Stomach (tissue), 9 donors: ENCODE measurements around the gene NEMP1. TPM values are rescaled to one million over a fixed set of nuclear protein-coding genes. Genes with fewer than 3 reads are reported as not detected.

ENCODE experiments used
- DNase-seq, 2 donors: peaks; one replicate each; pipeline versions ENCODE4 v3.0.0 to v3.0.0-alpha.2; 2013 to 2019
- H3K27ac ChIP-seq, 5 donors: fragments of 200-600 bp in 4 of 5; sonication (generic) in 4 of 5; one replicate each; pipeline ENCODE4 v1.5.1; 2013 to 2019; ENCODE audit warnings: mild to moderate bottlenecking in 1 of 5, moderate library complexity in 1 of 5
- H3K27me3 ChIP-seq, 3 donors: fragments of 200-600 bp; sonication (generic); one replicate each; pipeline ENCODE4 v1.5.1; 2017 to 2019; ENCODE audit warnings: mixed run types in 1 of 3
- H3K36me3 ChIP-seq, 4 donors: fragments of 200-600 bp; sonication (generic); 1 replicate in 3 of 4; 2 replicates in 1 of 4; pipeline ENCODE4 v1.5.1; 2016 to 2019
- H3K4me1 ChIP-seq, 4 donors: fragments of 200-600 bp; sonication (generic); one replicate each; pipeline ENCODE4 v1.5.1; 2016 to 2019
- H3K4me3 ChIP-seq, 4 donors: fragments of 200-600 bp; sonication (generic) in 3 of 4; one replicate each; pipeline ENCODE4 v1.5.1; 2016 to 2019; ENCODE audit warnings: mild to moderate bottlenecking in 1 of 4
- H3K9me3 ChIP-seq, 4 donors: fragments of 200-600 bp; sonication (generic); one replicate each; pipeline ENCODE4 v1.5.1; 2016 to 2019
- EP300 ChIP-seq: sonication (generic); formaldehyde crosslinking; IDR thresholded peaks from one replicate; pipeline ENCODE4 v1.6.1; 2017; ENCODE audit warnings: antibody characterized with exemption
- POLR2A ChIP-seq, 4 donors: fragments of 450-650 bp; IDR thresholded peaks; one replicate each; pipeline ENCODE4 v1.6.1; 2016; ENCODE audit warnings: antibody characterized with exemption in 4 of 4, control low read depth in 2 of 4, mild to moderate bottlenecking in 1 of 4, moderate library complexity in 1 of 4
- POLR2AphosphoS5 ChIP-seq, 3 donors: sonication (generic); formaldehyde crosslinking; IDR thresholded peaks; one replicate each; pipeline ENCODE4 v1.6.1; 2016; ENCODE audit warnings: antibody characterized with exemption in 3 of 3
- WGBS, 5 donors: extraction: QIAGEN DNeasy Blood & Tissue Kit in 3 of 5; methylation state at CpG; one replicate each; pipeline versions ENCODE4 v1.1.5 to v1.1.7; 2013 to 2018; 5-methylcytosine and 5-hydroxymethylcytosine counted together
- intact Hi-C: fragments of 100-400 bp; cut with DNase I; formaldehyde crosslinking; loops from one replicate; pipeline ENCODE4 v1.15.1; 2023; ENCODE audit warnings: low total_unique reads
- polyA plus RNA-seq, 3 donors: library from polyadenylated mRNA; stranded (reverse); fragments of 200-250 nt; gene quantifications; one replicate each; pipeline ENCODE4 v1.2.3, GENCODE V29; 2013
- total RNA-seq, 5 donors: library from RNA; depleted of rRNA; stranded (reverse); fragments of >200 nt; gene quantifications; one replicate each; pipeline versions ENCODE4 v1.1.0 to v1.2.3, GENCODE V29; 2014 to 2016
- TF ChIP-seq, protein P1 (sequence below), 7 experiments: fragments of 450-650 bp in 4 of 7; fragments of 200-600 bp in 3 of 7; sonication (generic) in 3 of 7; IDR thresholded peaks; one replicate each; pipeline ENCODE4 v1.5.1; 2016 to 2019; ENCODE audit warnings: antibody characterized with exemption in 7 of 7, control low read depth in 2 of 7, mild to moderate bottlenecking in 1 of 7
- donor health status: healthy with polysubstance abuse.
- donor health status: Bipolar disorder and iron deficiency.
- donor health status: healthy.

The NEMP1 gene
- total and polyA plus RNA-seq, 8 donors: 1.1 to 16.7 (median 2.5) TPM

DNA sequence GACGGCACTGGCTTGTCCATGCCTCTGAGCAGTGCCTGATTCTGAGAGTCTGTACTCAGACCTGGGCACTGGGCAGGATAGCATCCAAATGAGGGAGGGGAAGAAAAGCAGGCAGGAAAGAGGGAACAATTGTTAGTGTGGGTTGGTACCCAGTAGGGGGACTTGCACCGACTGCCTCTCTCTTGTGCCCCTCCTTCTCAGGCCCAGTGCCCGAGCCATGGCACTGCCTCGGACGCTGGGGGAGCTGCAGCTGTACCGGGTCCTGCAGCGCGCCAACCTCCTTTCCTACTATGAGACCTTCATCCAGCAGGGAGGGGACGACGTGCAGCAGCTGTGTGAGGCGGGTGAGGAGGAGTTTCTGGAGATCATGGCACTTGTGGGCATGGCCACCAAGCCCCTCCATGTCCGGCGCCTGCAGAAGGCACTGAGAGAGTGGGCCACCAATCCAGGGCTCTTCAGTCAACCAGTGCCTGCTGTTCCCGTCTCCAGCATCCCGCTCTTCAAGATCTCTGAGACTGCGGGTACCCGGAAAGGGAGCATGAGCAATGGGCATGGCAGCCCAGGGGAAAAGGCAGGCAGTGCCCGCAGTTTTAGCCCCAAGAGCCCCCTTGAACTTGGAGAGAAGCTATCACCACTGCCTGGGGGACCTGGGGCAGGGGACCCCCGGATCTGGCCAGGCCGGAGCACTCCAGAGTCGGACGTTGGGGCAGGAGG lies 12.5 kb upstream of the NEMP1 start:
- no peaks in the 10 kb centered on the region for H3K9me3 ChIP-seq
- no peaks in the 10 kb centered on the region for H3K27me3 ChIP-seq
- no peak for DNase-seq
- 56 to 76% (median 75%) methylated on average over 16 to 22 of the region's 22 CpGs for WGBS, 5 donors
- intact Hi-C loops: no loop called here
- peaks cover 51 to 85% (median 70%) of the 10 kb centered on the region in 4 donors for H3K4me1 ChIP-seq
- peaks cover 34 to 50% (median 46%) of the 10 kb centered on the region in 4 donors for H3K36me3 ChIP-seq
- H3K4me3 ChIP-seq: peak overlapping the region; percentile 87 to 93 (median 90)
- TF ChIP-seq POLR2AphosphoS5 (IDR thresholded peaks at IDR 0.05): no peak
- TF ChIP-seq POLR2A (IDR thresholded peaks at IDR 0.05): no peak
- H3K27ac ChIP-seq: peak overlapping the region in 4 of 5 donors; percentile 7 to 99 (median 98)

DNA sequence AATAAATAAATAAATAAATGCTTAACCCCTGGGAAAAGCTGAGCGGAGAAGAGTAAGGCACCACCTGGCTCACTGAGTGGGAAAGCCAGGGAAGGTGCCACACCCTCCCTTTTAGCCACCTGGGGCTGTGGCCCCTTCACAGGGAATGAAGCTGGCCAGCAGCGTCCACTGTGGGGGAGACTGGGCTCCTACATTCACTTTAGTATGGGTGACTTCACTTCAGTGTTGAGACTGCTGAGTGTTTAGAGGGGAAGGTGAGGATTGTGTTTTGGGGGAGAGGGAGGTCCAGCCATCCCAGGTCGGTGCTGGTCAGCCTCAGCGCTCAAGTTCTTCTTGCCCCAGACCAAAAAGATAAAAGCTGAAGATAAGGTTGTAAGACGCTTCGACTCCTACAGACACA lies 11.9 kb upstream of the NEMP1 start:
- TF ChIP-seq EP300 (no peak), POLR2A (IDR thresholded peaks at IDR 0.05) (no peak), POLR2AphosphoS5 (IDR thresholded peaks at IDR 0.05) (no peak)
- TF ChIP-seq, protein P1, sequence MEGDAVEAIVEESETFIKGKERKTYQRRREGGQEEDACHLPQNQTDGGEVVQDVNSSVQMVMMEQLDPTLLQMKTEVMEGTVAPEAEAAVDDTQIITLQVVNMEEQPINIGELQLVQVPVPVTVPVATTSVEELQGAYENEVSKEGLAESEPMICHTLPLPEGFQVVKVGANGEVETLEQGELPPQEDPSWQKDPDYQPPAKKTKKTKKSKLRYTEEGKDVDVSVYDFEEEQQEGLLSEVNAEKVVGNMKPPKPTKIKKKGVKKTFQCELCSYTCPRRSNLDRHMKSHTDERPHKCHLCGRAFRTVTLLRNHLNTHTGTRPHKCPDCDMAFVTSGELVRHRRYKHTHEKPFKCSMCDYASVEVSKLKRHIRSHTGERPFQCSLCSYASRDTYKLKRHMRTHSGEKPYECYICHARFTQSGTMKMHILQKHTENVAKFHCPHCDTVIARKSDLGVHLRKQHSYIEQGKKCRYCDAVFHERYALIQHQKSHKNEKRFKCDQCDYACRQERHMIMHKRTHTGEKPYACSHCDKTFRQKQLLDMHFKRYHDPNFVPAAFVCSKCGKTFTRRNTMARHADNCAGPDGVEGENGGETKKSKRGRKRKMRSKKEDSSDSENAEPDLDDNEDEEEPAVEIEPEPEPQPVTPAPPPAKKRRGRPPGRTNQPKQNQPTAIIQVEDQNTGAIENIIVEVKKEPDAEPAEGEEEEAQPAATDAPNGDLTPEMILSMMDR (IDR thresholded peaks at IDR 0.05): no peak
- intact Hi-C loops: no loop called here
- Histone ChIP-seq H3K4me1 (peaks cover 57 to 87% (median 71%) of the 10 kb centered on the region in 4 donors), H3K27ac (peak overlapping the region in 4 of 5 donors; percentile 96 to 99 (median 98)), H3K4me3 (peak overlapping the region; percentile 87 to 93 (median 90)), H3K9me3 (no peaks in the 10 kb centered on the region), H3K27me3 (no peaks in the 10 kb centered on the region), H3K36me3 (peaks cover 32 to 44% (median 40%) of the 10 kb centered on the region in 4 donors)
- no peak for DNase-seq
- WGBS, 5 donors: 34 to 40% (median 36%) methylated on average over 5 to 6 of the region's 6 CpGs

DNA sequence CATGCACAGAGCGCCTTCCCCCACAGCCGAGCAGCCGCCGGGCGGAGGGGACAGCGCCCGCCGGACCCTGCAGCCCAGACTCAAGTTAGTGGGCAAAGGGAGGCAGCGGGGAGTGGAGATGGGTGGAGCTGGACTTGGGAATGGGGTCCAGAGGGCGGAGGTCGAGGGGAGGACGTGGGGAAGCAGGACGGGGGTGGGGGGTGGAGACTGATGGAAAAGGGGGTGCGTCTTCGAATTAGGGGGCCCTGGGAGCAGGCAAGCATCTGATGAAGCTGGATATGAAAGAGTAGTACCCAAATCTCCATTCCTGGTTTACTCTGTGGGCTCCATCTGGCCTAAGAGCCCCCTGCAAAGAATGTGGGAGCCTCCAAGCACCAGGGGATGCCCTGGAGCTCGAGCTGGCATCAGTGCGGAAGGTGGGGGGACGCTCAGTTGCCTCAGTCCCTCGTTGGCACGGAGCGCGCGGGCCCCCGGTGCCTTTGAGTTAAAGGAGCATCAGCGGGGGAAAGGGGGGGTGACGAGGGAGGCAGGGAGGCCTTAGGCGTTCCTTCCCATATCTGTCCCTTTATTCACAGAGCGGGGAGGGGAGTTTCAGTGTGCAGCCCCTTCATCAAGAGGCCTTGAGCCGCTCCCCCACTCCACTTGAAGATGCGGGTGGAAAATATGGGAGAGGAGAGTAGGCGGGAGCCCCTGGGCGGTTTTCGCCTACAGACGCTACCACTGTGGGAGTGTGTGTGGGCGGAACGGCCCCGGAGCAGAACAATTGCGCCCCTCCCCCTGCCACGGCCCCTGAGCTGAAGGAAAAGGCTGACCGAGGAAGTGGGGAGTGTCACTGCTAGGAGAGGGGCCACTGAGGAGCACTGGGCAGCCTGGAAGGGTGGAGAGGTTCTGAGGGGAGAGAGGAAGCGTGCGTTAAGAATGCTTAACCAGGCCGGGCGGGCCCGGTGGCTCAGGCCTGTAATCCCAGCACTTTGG lies 11.0 kb upstream of the NEMP1 start:
- H3K4me1 ChIP-seq: peaks cover 59 to 85% (median 71%) of the 10 kb centered on the region in 4 donors
- no peaks in the 10 kb centered on the region for H3K27me3 ChIP-seq
- no peak for TF ChIP-seq EP300
- peak; percentile 34 to 66 (median 57) for TF ChIP-seq POLR2AphosphoS5 (IDR thresholded peaks at IDR 0.05)
- TF ChIP-seq, protein P1 (IDR thresholded peaks at IDR 0.05): no peak
- no peaks in the 10 kb centered on the region for H3K9me3 ChIP-seq
- intact Hi-C loops: no loop called here
- H3K27ac ChIP-seq: peak overlapping the region; percentile 93 to 99 (median 98)
- DNase-seq: peak; percentile 58 to 88
- peak overlapping the region; percentile 87 to 93 (median 90) for H3K4me3 ChIP-seq
- 0 to 1% (median 1%) methylated on average over 36 to 45 of the region's 45 CpGs for WGBS, 5 donors
- H3K36me3 ChIP-seq: peaks cover 25 to 35% (median 30%) of the 10 kb centered on the region in 4 donors

DNA sequence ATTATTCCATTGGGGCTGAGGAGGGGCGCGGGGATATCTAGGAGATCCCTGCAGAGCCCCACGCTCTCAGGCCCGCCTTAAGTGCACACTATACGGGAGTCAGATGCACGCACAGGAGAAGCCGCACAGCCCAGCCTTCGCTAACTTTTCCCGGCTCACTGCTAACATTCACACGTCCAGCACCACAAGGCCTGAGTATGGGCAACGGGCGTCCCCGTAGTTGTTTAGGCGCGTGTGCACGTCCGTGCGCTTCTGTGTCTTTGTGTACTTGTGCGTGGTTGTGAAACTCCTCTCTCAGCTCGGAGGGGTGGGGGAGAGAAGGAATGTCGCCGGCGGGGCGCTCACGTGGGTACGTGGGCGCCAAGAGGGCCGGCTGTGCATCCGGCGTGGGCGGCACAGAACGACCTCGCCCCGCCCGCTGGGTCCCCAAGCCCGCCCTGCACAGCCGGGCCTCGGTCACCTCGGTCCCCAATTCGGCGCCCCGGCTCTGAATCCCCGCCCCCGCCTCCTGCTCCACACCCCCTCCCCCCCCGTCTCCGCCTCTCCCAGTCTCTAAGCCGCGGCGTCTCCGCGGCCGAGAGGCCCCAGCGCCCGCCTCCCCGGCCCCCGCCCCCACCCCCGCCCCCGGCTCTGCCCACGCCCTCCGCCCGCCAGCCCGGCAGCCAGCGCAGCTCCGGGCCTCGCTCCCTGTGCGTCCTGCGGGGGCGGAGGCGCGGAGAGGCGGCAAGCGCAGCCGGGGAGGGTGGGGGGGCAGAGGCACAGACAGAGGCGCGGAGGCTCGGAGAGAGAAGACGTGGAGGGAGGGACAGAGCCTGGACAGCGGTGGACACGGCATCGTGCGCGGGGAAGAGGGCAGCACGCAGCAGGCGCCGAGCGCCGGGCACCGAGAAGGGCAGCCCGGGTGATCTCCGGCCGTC lies 10.0 kb upstream of the NEMP1 start, which contains the start of gene NAB2:
TSS of gene NAB2 (plus strand) at position 761 of the 917 bp plus-strand sequence. CDS start 158 bp downstream, outside the sequence.
- Histone ChIP-seq H3K36me3 (peaks cover 23 to 28% (median 26%) of the 10 kb centered on the region in 4 donors), H3K27ac (peak within 1 kb of the TSS; percentile 93 to 99 (median 98)), H3K4me3 (peak within 1 kb of the TSS; percentile 87 to 93 (median 90)), H3K9me3 (no peaks in the 10 kb centered on the region), H3K27me3 (no peaks in the 10 kb centered on the region), H3K4me1 (peaks cover 49 to 75% (median 62%) of the 10 kb centered on the region in 4 donors)
- peak; percentile 98 for DNase-seq
- 0 to 1% (median 1%) methylated on average over 18 to 91 of the region's 91 CpGs for WGBS, 5 donors
- intact Hi-C loops: no loop called here
- TF ChIP-seq POLR2AphosphoS5 (IDR thresholded peaks at IDR 0.05) (peak; percentile 96 to 98 (median 97)), POLR2A (IDR thresholded peaks at IDR 0.05) (peak in 2 of 4 donors; percentile 49 to 54), EP300 (no peak)
- TF ChIP-seq, protein P1 (IDR thresholded peaks at IDR 0.05): no peak
